Testis (tissue), 3 donors: ENCODE data around the gene PDE6D. TPM values are rescaled to one million over a fixed set of nuclear protein-coding genes. Genes with fewer than 3 reads are reported as not detected.

ENCODE experiments used
- DNase-seq: peaks from one replicate; pipeline ENCODE4 v3.0.0-alpha.2; 2019
- H3K27ac ChIP-seq, 2 donors: fragments of 200-600 bp; sonication (generic); one replicate each; pipeline ENCODE4 v1.5.1; 2019
- H3K27me3 ChIP-seq: fragments of 200-600 bp; sonication (generic); one replicate; pipeline ENCODE4 v1.5.1; 2019
- H3K36me3 ChIP-seq: fragments of 200-600 bp; sonication (generic); one replicate; pipeline ENCODE4 v1.5.1; 2017; ENCODE audit warnings: low read depth; ENCODE audit errors: missing control alignments
- H3K4me1 ChIP-seq: fragments of 200-600 bp; sonication (generic); one replicate; pipeline ENCODE4 v1.5.1; 2019
- H3K4me3 ChIP-seq, 2 donors: fragments of 200-600 bp; sonication (generic); one replicate each; pipeline ENCODE4 v1.5.1; 2017 to 2019
- H3K9me3 ChIP-seq: fragments of 200-600 bp; sonication (generic); one replicate; pipeline ENCODE4 v1.5.1; 2017
- CTCF ChIP-seq, 3 experiments: fragments of 450-650 bp in 2 of 3; fragments of 200-600 bp in 1 of 3; sonication (generic) in 1 of 3; IDR thresholded peaks; one replicate each; pipeline ENCODE4 v1.5.1; 2016 to 2019; ENCODE audit warnings: antibody characterized with exemption in 3 of 3, mild to moderate bottlenecking in 2 of 3, moderate library complexity in 1 of 3
- POLR2A ChIP-seq: fragments of 450-650 bp; IDR thresholded peaks from one replicate; pipeline ENCODE4 v1.6.1; 2017; ENCODE audit warnings: antibody characterized with exemption, mild to moderate bottlenecking, moderate library complexity
- WGBS, 2 donors: methylation state at CpG; one replicate each; pipeline ENCODE4 v1.1.5; 2018; 5-methylcytosine and 5-hydroxymethylcytosine counted together
- intact Hi-C: fragments of 100-400 bp; cut with DNase I; formaldehyde crosslinking; loops from one replicate; pipeline ENCODE4 v1.15.1; 2023; ENCODE audit warnings: low total_unique reads
- polyA plus RNA-seq: library from polyadenylated mRNA; stranded (reverse); fragments of 350-450 nt; fragmentation: Illumina TruSeq; extraction: RNeasy Lipid Tissue Mini Kit (QIAGEN cat#74804); gene quantifications from one replicate; pipeline ENCODE4 v1.2.3, GENCODE V29; 2014; ENCODE audit warnings: low read depth, low replicate concordance; ENCODE audit not compliant: insufficient read depth
- total RNA-seq, 2 donors: library from RNA; depleted of rRNA; stranded (reverse); fragments of >200 nt; gene quantifications; one replicate each; pipeline ENCODE4 v1.2.3, GENCODE V29; 2016

Gene PDE6D
- total and polyA plus RNA-seq, 3 donors from 2014 or later = 39.9 to 102 (median 66.5) TPM

- Histone ChIP-seq H3K36me3 (no peaks in the 10 kb centered on the region), H3K4me1 (peaks cover 23% of the 10 kb centered on the region), H3K4me3 (peak overlapping the region; percentile 94 to 99), H3K27me3 (no peaks in the 10 kb centered on the region), H3K27ac (peak overlapping the region; percentile 98 to 100), H3K9me3 (no peaks in the 10 kb centered on the region)
- intact Hi-C loops = no loop called here
- 1% methylated on average over 10 of the region's 30 CpGs; no CpG with 5 or more reads in 1 of the 2 donors for WGBS, 2 donors
- TF ChIP-seq POLR2A = no peak
- TF ChIP-seq CTCF (IDR thresholded peaks at IDR 0.05) = no peak
- DNase-seq = no peak
These were observed 73.5 kb downstream of the PDE6D start for GRCh38 chr2:231707625-231707926.

GRCh38 chr2:231706731-231707624 lies 74.1 kb downstream of the PDE6D start:
- peaks cover 19% of the 10 kb centered on the region for H3K4me1 ChIP-seq
- 0% methylated on average over 43 to 66 of the region's 66 CpGs for WGBS, 2 donors

GRCh38 chr2:231704017-231704416 lies 77.1 kb downstream of the PDE6D start:
- no peaks in the 10 kb centered on the region for H3K9me3 ChIP-seq
- intact Hi-C loops = no loop called here
- peaks cover 11% of the 10 kb centered on the region for H3K4me1 ChIP-seq
- no peaks in the 10 kb centered on the region for H3K27me3 ChIP-seq
- 93 to 96% methylated on average over 3 of the region's 3 CpGs for WGBS, 2 donors
- DNase-seq = no peak
- H3K4me3 ChIP-seq = no peak overlapping the region
- H3K36me3 ChIP-seq = no peaks in the 10 kb centered on the region
- no peak overlapping the region for H3K27ac ChIP-seq
- TF ChIP-seq POLR2A (no peak), CTCF (IDR thresholded peaks at IDR 0.05) (no peak)

More at GRCh38 chr2:231706731-231707624, 74.1 kb downstream of the PDE6D start:
- peak; percentile 99 for DNase-seq
- TF ChIP-seq CTCF (IDR thresholded peaks at IDR 0.05) (peak; percentile 75 to 89 (median 88)), POLR2A (peak; percentile 70)
- Histone ChIP-seq H3K9me3 (no peaks in the 10 kb centered on the region), H3K36me3 (no peaks in the 10 kb centered on the region), H3K27me3 (no peaks in the 10 kb centered on the region), H3K27ac (peak overlapping the region; percentile 98 to 100), H3K4me3 (peak overlapping the region; percentile 94 to 99)
- intact Hi-C loops = no loop called here

DNA sequence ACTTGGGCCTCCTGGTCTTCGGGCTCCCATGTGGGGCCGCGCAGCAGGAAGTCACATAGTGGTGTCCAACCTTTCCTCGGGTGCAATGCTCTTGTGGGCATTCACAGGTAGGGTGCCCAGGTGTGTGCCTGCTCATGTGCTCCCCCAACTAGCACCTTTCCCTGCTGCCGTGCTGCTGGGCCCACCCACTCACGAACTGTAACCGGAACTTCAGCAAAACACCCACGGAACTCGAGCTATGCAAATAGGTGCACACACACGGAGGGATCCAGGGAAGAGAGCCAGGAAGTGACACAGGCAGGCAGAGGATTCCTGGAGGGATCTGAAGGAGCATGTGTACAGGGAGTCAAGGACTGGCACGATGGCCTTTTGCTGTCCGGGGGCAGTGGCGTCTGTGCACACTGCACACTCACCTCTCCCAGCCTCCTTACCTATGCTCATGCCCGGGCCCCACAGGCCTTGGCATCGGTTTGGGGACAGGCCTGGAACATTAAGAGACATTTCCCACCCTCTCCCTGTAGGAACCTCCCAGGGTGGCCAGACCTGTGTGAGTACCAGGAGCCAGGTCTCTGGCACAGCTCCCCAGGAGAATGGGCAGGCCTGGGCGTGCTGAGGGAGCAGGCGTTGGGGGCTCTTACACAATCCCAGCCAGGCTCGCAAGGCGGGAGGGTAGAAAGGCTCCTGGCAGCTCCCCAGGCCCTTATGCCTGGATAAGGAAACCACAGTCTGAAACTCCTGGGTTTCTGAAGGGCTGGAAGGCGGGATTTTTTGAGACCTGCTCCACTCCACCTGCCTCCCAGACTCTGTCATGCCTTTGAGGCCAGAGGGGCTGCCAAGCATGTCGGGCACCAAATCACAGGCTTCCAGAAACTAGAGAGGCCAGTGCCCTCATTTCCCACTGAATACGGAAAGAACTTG lies 79.4 kb downstream of the PDE6D start:
- Histone ChIP-seq H3K9me3 (no peaks in the 10 kb centered on the region), H3K27me3 (no peaks in the 10 kb centered on the region), H3K27ac (no peak overlapping the region), H3K36me3 (no peaks in the 10 kb centered on the region), H3K4me3 (no peak overlapping the region), H3K4me1 (peaks cover 11% of the 10 kb centered on the region)
- 74 to 81% methylated on average over 16 to 22 of the region's 22 CpGs for WGBS, 2 donors
- intact Hi-C loops = no loop called here
- DNase-seq = no peak
- TF ChIP-seq CTCF (IDR thresholded peaks at IDR 0.05) (no peak), POLR2A (no peak)
